Breast epithelium (tissue), 3 donors: ENCODE results near the gene RABAC1.

Source experiments
- POLR2A ChIP-seq: fragments of 450-650 bp; IDR thresholded peaks from one replicate; pipeline ENCODE4 v1.6.1; 2016; ENCODE audit warnings: antibody characterized with exemption, mild to moderate bottlenecking, moderate library complexity
- POLR2AphosphoS5 ChIP-seq, 3 donors: sonication (generic); formaldehyde crosslinking; IDR thresholded peaks; one replicate each; pipeline ENCODE4 v1.6.1; 2017; ENCODE audit warnings: antibody characterized with exemption in 3 of 3
- TF ChIP-seq, protein P1 (sequence below), 3 donors: fragments of 450-650 bp; IDR thresholded peaks; one replicate each; pipeline ENCODE4 v1.5.1; 2016 to 2017; ENCODE audit warnings: antibody characterized with exemption in 3 of 3, mild to moderate bottlenecking in 3 of 3, moderate library complexity in 3 of 3

DNA sequence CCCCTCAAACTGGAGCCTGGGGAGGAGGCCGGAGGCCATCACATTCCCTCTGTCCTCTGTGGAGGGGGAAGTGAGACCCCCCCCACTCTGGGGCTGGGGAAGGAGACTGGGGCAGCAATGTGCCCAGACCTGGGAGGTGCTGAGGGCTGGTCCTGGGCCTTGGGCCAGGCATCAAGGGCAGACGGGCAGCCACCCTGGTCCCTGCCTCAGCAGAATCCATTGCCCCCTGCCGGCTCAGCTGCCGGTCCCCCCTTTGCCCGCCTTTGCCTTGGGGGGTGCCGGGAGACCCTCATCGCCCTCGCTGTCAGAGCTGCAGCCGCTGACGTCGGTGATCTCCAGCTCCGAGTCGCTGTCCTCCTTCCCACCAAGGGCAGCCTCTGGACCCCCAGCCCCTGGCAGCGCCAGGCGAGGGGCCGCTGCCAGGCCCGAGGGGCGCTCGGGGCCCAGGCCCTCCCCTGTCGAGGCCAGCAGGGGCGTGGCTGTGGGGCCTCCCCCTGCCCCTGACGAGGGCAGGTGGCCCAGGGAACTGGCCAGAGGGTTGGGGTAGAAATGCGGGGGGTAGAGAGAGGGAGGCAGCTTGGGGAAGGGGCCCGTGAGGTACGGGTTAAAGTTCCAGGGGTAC lies 51.0 kb downstream of the RABAC1 start:
- TF ChIP-seq POLR2A = no peak
- TF ChIP-seq, protein P1, sequence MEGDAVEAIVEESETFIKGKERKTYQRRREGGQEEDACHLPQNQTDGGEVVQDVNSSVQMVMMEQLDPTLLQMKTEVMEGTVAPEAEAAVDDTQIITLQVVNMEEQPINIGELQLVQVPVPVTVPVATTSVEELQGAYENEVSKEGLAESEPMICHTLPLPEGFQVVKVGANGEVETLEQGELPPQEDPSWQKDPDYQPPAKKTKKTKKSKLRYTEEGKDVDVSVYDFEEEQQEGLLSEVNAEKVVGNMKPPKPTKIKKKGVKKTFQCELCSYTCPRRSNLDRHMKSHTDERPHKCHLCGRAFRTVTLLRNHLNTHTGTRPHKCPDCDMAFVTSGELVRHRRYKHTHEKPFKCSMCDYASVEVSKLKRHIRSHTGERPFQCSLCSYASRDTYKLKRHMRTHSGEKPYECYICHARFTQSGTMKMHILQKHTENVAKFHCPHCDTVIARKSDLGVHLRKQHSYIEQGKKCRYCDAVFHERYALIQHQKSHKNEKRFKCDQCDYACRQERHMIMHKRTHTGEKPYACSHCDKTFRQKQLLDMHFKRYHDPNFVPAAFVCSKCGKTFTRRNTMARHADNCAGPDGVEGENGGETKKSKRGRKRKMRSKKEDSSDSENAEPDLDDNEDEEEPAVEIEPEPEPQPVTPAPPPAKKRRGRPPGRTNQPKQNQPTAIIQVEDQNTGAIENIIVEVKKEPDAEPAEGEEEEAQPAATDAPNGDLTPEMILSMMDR (IDR thresholded peaks at IDR 0.05) = no peak
- TF ChIP-seq POLR2AphosphoS5 (IDR thresholded peaks at IDR 0.05) = no peak
